Liver (tissue), 9 donors: ENCODE results near the gene OAS2. TPM values are rescaled to one million over a fixed set of nuclear protein-coding genes. Genes with fewer than 3 reads are reported as not detected.

Experiments
- DNase-seq: peaks from one replicate; pipeline ENCODE4 v3.0.0-alpha.2; 2017; ENCODE audit warnings: low spot score
- H3K27ac ChIP-seq, 2 donors: one replicate each; pipeline ENCODE4 v1.7.0; 2013; ENCODE audit warnings: inconsistent platforms in 2 of 2, low read length in 2 of 2, control low read depth in 1 of 2, low read depth in 1 of 2, mild to moderate bottlenecking in 1 of 2
- H3K27me3 ChIP-seq, 4 donors: one replicate each; pipeline versions ENCODE4 v1.6.1 to v1.7.0; 2013; ENCODE audit warnings: low read length in 3 of 4, inconsistent platforms in 1 of 4, mild to moderate bottlenecking in 1 of 4, moderate library complexity in 1 of 4; ENCODE audit not compliant: control insufficient read depth in 4 of 4, insufficient read depth in 4 of 4
- H3K36me3 ChIP-seq, 4 donors: one replicate each; pipeline versions ENCODE4 v1.6.1 to v1.7.0; 2013; ENCODE audit warnings: low read length in 3 of 4, mild to moderate bottlenecking in 3 of 4, low read depth in 1 of 4, moderate library complexity in 1 of 4; ENCODE audit not compliant: control insufficient read depth in 4 of 4, insufficient read depth in 3 of 4
- H3K4me1 ChIP-seq, 4 donors: one replicate each; pipeline versions ENCODE4 v1.6.1 to v1.7.0; 2013; ENCODE audit warnings: low read length in 3 of 4, mild to moderate bottlenecking in 3 of 4, moderate library complexity in 1 of 4; ENCODE audit not compliant: control insufficient read depth in 4 of 4, insufficient read depth in 4 of 4
- H3K4me3 ChIP-seq, 3 donors: one replicate each; pipeline versions ENCODE4 v1.6.1 to v1.7.0; 2013; ENCODE audit warnings: low read length in 3 of 3, control low read depth in 1 of 3, low read depth in 1 of 3, mild to moderate bottlenecking in 1 of 3
- H3K9ac ChIP-seq, 2 donors: one replicate each; pipeline ENCODE4 v1.7.0; 2013; ENCODE audit warnings: low read length in 2 of 2, mild to moderate bottlenecking in 2 of 2, moderate library complexity in 2 of 2, control low read depth in 1 of 2, low read depth in 1 of 2
- H3K9me3 ChIP-seq, 4 donors: one replicate each; pipeline versions ENCODE4 v1.6.1 to v1.7.0; 2013; ENCODE audit warnings: low read length in 3 of 4; ENCODE audit not compliant: control insufficient read depth in 4 of 4
- ATF3 ChIP-seq: IDR thresholded peaks from 2 replicates; pipeline ENCODE4 v1.6.1; 2016; ENCODE audit warnings: antibody characterized with exemption
- CTCF ChIP-seq: fragments of 150-350 bp; IDR thresholded peaks from 2 replicates; pipeline ENCODE4 v1.5.1; 2017; ENCODE audit warnings: improper control_type of control experiment, low read depth, low read length; ENCODE audit not compliant: missing input control
- EGR1 ChIP-seq, 2 donors: IDR thresholded peaks; 2 replicates each; pipeline ENCODE4 v1.6.1; 2016 to 2018; ENCODE audit warnings: antibody characterized with exemption in 2 of 2, low read depth in 2 of 2
- FOXA1 ChIP-seq: IDR thresholded peaks from 2 replicates; pipeline ENCODE4 v1.6.1; 2016; ENCODE audit warnings: antibody characterized with exemption
- FOXA2 ChIP-seq: IDR thresholded peaks from 2 replicates; pipeline ENCODE4 v1.6.1; 2016; ENCODE audit warnings: antibody characterized with exemption
- GABPA ChIP-seq, 2 donors: IDR thresholded peaks in 1 of 2; conservative IDR thresholded peaks in 1 of 2; 2 replicates each; pipeline ENCODE4 v1.6.1; 2016; ENCODE audit warnings: antibody characterized with exemption in 2 of 2, mild to moderate bottlenecking in 1 of 2, moderate library complexity in 1 of 2
- HNF4A ChIP-seq, 2 donors: conservative IDR thresholded peaks; 2 replicates each; pipeline ENCODE4 v1.6.1; 2016; ENCODE audit warnings: antibody characterized with exemption in 2 of 2, mild to moderate bottlenecking in 2 of 2
- HNF4G ChIP-seq: IDR thresholded peaks from 2 replicates; pipeline ENCODE4 v1.6.1; 2016; ENCODE audit warnings: antibody characterized with exemption
- JUND ChIP-seq, 2 donors: IDR thresholded peaks; 2 replicates each; pipeline ENCODE4 v1.6.1; 2016; ENCODE audit warnings: antibody characterized with exemption in 2 of 2
- MAX ChIP-seq: IDR thresholded peaks from 2 replicates; pipeline ENCODE4 v1.6.1; 2016; ENCODE audit warnings: antibody characterized with exemption
- NR2F2 ChIP-seq: IDR thresholded peaks from 2 replicates; pipeline ENCODE4 v1.6.1; 2016; ENCODE audit warnings: antibody characterized with exemption
- RAD21 ChIP-seq, 2 donors: IDR thresholded peaks; 2 replicates each; pipeline ENCODE4 v1.6.1; 2016; ENCODE audit warnings: antibody characterized with exemption in 2 of 2, mild to moderate bottlenecking in 2 of 2
- REST ChIP-seq: IDR thresholded peaks from 2 replicates; pipeline ENCODE4 v1.6.1; 2016; ENCODE audit warnings: antibody characterized with exemption, mild to moderate bottlenecking
- RXRA ChIP-seq, 2 donors: IDR thresholded peaks; 2 replicates each; pipeline ENCODE4 v1.6.1; 2017 to 2018; ENCODE audit warnings: antibody characterized with exemption in 2 of 2, mild to moderate bottlenecking in 1 of 2
- SP1 ChIP-seq: IDR thresholded peaks from 2 replicates; pipeline ENCODE4 v1.6.1; 2018; ENCODE audit warnings: antibody characterized with exemption, mild to moderate bottlenecking
- TAF1 ChIP-seq: conservative IDR thresholded peaks from 2 replicates; pipeline ENCODE4 v1.6.1; 2016; ENCODE audit warnings: antibody characterized with exemption, mild to moderate bottlenecking
- YY1 ChIP-seq: IDR thresholded peaks from 2 replicates; pipeline ENCODE4 v1.6.1; 2016; ENCODE audit warnings: antibody characterized with exemption, mild to moderate bottlenecking
- ZBTB33 ChIP-seq: IDR thresholded peaks from 2 replicates; pipeline ENCODE4 v1.6.1; 2016; ENCODE audit warnings: antibody characterized with exemption
- WGBS: extraction: QIAGEN DNeasy Blood & Tissue Kit; methylation state at CpG from one replicate; pipeline ENCODE4 v1.1.7; 2013; 5-methylcytosine and 5-hydroxymethylcytosine counted together
- polyA plus RNA-seq, 2 donors: library from polyadenylated mRNA; stranded (reverse) in 1 of 2; unstranded in 1 of 2; fragments of 200-250 nt in 1 of 2; fragments of >200 nt in 1 of 2; fragmentation: Nextera tagmentation in 1 of 2; extraction: Ambion mirVana in 1 of 2; gene quantifications; one replicate each; pipeline versions ENCODE4 v1.2.1 to v1.2.3, GENCODE V29; 2013 to 2015
- total RNA-seq, 2 donors: library from RNA; depleted of rRNA; stranded (reverse); fragments of >200 nt; gene quantifications; one replicate each; pipeline ENCODE4 v1.2.3, GENCODE V29; 2014
- donor health status: healthy.
- donor health status: healthy.
- donor health status: healthy.
- donor health status: healthy.
- donor health status: healthy.

The OAS2 gene
- total and polyA plus RNA-seq, 4 donors, result 3.3 to 9.4 (median 6.9) TPM

- TF ChIP-seq YY1, result no peak
- TF ChIP-seq MAX, result no peak
- TF ChIP-seq RXRA (IDR thresholded peaks at IDR 0.05), result no peak
- no peak for TF ChIP-seq CTCF
- TF ChIP-seq EGR1 (IDR thresholded peaks at IDR 0.05; ENCODE audit: low read depth in 2 of 2), result no peak
- no peak for TF ChIP-seq SP1
- TF ChIP-seq GABPA (IDR thresholded peaks at IDR 0.05 in 1 of 2, conservative IDR thresholded peaks at IDR 0.05 in 1 of 2), result no peak
- TF ChIP-seq HNF4G, result no peak
- TF ChIP-seq RAD21 (IDR thresholded peaks at IDR 0.05), result no peak
- no peak for TF ChIP-seq TAF1
- no peak for TF ChIP-seq JUND (IDR thresholded peaks at IDR 0.05)
- TF ChIP-seq ZBTB33, result no peak
- no peak for TF ChIP-seq NR2F2
- no peak for TF ChIP-seq FOXA1
- no peak for TF ChIP-seq FOXA2
- no peak for TF ChIP-seq ATF3
- no peak for TF ChIP-seq HNF4A (conservative IDR thresholded peaks at IDR 0.05)
- TF ChIP-seq REST, result no peak
- 90% methylated on average over 8 of the region's 8 CpGs for WGBS
- Histone ChIP-seq H3K36me3 (no peaks in the 10 kb centered on the region), H3K27ac (no peak overlapping the region), H3K4me1 (peaks cover 12 to 39% (median 26%) of the 10 kb centered on the region in 4 donors), H3K27me3 (no peaks in the 10 kb centered on the region), H3K4me3 (no peak overlapping the region), H3K9me3 (no peaks in the 10 kb centered on the region), H3K9ac (no peak overlapping the region)
- no peak for DNase-seq
These were observed 80.8 kb downstream of the OAS2 start for GRCh38 chr12:113059071-113059595.
